ENCODE measurements around the gene PKDCC.

GRCh38 chr2:42013409-42013808 lies 34.4 kb upstream of the PKDCC start:
- TF ChIP-seq JUND (IDR thresholded peaks at IDR 0.05) = no peak
- no peak for TF ChIP-seq GABPA (IDR thresholded peaks at IDR 0.05 in 1 of 2, conservative IDR thresholded peaks at IDR 0.05 in 1 of 2)

All from liver (tissue), 2 donors.